DND-41 (cell line): Measurements from ENCODE around the gene SEC24C.

Experiments
- EZH2 ChIP-seq: IDR thresholded peaks from 3 replicates; pipeline ENCODE4 v1.6.1; 2012; ENCODE audit warnings: borderline replicate concordance, low read depth, mild to moderate bottlenecking, moderate library complexity, low read length, inconsistent platforms; ENCODE audit not compliant: severe bottlenecking
- TF ChIP-seq, protein P1 (sequence below): IDR thresholded peaks from 2 replicates; pipeline ENCODE4 v1.5.1; 2012; ENCODE audit warnings: borderline replicate concordance, low read length, moderate library complexity, mild to moderate bottlenecking; ENCODE audit not compliant: poor library complexity, severe bottlenecking; ENCODE audit errors: extremely low read depth

DNA sequence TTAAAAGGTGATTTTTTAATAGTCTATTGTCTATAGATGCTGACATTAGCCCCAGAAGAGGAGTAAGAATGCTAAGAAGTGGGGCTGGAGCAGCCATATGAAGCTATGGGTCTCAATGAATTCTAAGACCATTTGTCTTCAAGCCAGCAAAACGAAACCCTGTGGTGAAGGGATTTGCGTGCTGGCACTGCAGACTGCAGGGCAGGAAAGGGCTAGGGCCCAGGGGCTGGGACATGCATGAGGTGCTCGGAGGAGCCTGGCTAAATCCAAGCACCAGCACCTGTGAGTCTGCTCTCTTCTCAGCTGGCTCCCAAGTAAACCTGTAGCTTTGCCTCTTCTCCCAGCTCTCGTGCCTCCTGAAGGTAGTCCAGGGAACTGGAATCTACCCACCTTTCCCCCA is 68.5 kb downstream of the SEC24C start:
- TF ChIP-seq, protein P1, sequence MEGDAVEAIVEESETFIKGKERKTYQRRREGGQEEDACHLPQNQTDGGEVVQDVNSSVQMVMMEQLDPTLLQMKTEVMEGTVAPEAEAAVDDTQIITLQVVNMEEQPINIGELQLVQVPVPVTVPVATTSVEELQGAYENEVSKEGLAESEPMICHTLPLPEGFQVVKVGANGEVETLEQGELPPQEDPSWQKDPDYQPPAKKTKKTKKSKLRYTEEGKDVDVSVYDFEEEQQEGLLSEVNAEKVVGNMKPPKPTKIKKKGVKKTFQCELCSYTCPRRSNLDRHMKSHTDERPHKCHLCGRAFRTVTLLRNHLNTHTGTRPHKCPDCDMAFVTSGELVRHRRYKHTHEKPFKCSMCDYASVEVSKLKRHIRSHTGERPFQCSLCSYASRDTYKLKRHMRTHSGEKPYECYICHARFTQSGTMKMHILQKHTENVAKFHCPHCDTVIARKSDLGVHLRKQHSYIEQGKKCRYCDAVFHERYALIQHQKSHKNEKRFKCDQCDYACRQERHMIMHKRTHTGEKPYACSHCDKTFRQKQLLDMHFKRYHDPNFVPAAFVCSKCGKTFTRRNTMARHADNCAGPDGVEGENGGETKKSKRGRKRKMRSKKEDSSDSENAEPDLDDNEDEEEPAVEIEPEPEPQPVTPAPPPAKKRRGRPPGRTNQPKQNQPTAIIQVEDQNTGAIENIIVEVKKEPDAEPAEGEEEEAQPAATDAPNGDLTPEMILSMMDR, result no peak
- no peak for TF ChIP-seq EZH2
